GM12865 (cell line): ENCODE data around the gene NEIL3.

Source experiments
- DNase-seq: peaks from one replicate; pipeline ENCODE4 v3.0.0; 2010; ENCODE audit warnings: low read depth
- H3K4me3 ChIP-seq: 2 replicates; pipeline ENCODE4 v1.5.1; 2011; ENCODE audit warnings: mild to moderate bottlenecking, low read depth, low read length, control low read depth
- CTCF ChIP-seq: IDR thresholded peaks from 2 replicates; pipeline ENCODE4 v1.5.1; 2011; ENCODE audit warnings: low read length, control low read depth, low read depth, inconsistent platforms; ENCODE audit not compliant: insufficient read depth; ENCODE audit errors: missing control alignments

NEIL3 gene

GRCh38 chr4:177356206-177356605, 46.5 kb downstream of the NEIL3 start:
- no peak for DNase-seq
- no peak overlapping the region for H3K4me3 ChIP-seq
- TF ChIP-seq CTCF = no peak

GRCh38 chr4:177356921-177357320, 47.2 kb downstream of the NEIL3 start:
- H3K4me3 ChIP-seq = no peak overlapping the region
- DNase-seq = no peak
- TF ChIP-seq CTCF = no peak

- H3K4me3 ChIP-seq = no peak overlapping the region
- no peak for DNase-seq
- TF ChIP-seq CTCF = peak; percentile 3
Observed at GRCh38 chr4:177367336-177367735, 57.7 kb downstream of the NEIL3 start.

GRCh38 chr4:177369372-177369771, 59.7 kb downstream of the NEIL3 start:
- DNase-seq = no peak
- H3K4me3 ChIP-seq = no peak overlapping the region
- TF ChIP-seq CTCF = no peak

GRCh38 chr4:177371461-177371860, 61.8 kb downstream of the NEIL3 start:
- no peak for DNase-seq
- no peak overlapping the region for H3K4me3 ChIP-seq
- TF ChIP-seq CTCF = no peak

- no peak for TF ChIP-seq CTCF
- DNase-seq = no peak
- H3K4me3 ChIP-seq = no peak overlapping the region
Observed at GRCh38 chr4:177374966-177375365, 65.3 kb downstream of the NEIL3 start.

GRCh38 chr4:177375372-177375771, 65.7 kb downstream of the NEIL3 start:
- no peak for DNase-seq
- TF ChIP-seq CTCF = no peak
- H3K4me3 ChIP-seq = no peak overlapping the region
